ENCODE results near the gene LRRC57.

Gene LRRC57

DNA sequence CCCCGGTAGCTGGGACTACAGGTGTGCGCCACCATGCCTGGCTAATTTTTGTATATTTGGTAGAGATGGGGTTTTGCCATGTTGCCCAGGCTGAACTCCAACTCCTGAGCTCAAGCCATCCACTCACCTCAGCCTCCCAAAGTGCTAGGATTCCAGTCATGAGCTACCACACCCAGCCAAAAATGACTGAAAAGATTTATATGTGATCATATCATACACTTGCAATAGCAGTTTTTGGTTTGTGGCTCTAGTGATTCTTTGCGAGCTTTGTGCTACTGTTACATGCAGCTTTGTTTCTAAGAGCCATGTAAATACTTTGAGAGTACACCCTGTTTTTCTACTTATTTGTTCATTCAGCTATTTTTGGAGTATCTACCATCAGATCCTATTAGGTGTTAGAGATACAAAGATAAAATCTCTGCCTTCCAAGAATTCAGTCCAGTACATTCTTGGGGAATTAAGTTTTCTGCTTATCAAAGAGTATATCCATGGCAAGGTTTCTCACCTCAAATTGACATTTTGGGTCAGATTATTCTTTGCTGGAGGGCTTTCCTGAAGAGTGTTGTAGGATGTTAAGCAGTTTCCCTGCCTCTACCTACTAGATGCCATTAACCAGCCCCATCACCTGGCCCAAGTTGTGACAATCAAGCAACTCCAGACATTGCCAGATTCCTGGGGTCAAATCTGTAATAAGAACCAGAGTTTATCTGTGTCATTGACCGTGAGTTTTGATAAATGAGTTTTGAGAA is 38.2 kb downstream of the LRRC57 start:
- no peak overlapping the region for H3K9ac ChIP-seq (ENCODE audit: low read length in 5 of 5)
- no peaks in the 10 kb centered on the region for H3K27me3 ChIP-seq (ENCODE audit: control insufficient read depth in 5 of 5, insufficient read depth in 4 of 5, low read length in 5 of 5)
- no peaks in the 10 kb centered on the region for H3K9me3 ChIP-seq (ENCODE audit: control insufficient read depth in 5 of 5, low read length in 5 of 5)
- peaks cover 0 to 19% (median 12%) of the 10 kb centered on the region in 5 donors for H3K4me1 ChIP-seq (ENCODE audit: control insufficient read depth in 5 of 5, insufficient read depth in 5 of 5, low read length in 5 of 5)
- H3K4me3 ChIP-seq (ENCODE audit: low read depth in 1 of 5, low read length in 5 of 5) = peak overlapping the region in 1 of 5 donors; percentile 7
- H3K36me3 ChIP-seq (ENCODE audit: control insufficient read depth in 5 of 5, insufficient read depth in 5 of 5, low read length in 5 of 5) = peaks cover 9 to 21% (median 18%) of the 10 kb centered on the region in 5 donors
- peak overlapping the region; percentile 8 for H3K27ac ChIP-seq (ENCODE audit: low read depth, low read length)

- Histone ChIP-seq H3K4me1 (ENCODE audit: control insufficient read depth in 5 of 5, insufficient read depth in 5 of 5, low read length in 5 of 5) (peaks cover 0 to 19% (median 14%) of the 10 kb centered on the region in 5 donors), H3K4me3 (ENCODE audit: low read depth in 1 of 5, low read length in 5 of 5) (no peak overlapping the region), H3K9ac (ENCODE audit: low read length in 5 of 5) (peak overlapping the region in 1 of 5 donors; percentile 4), H3K9me3 (ENCODE audit: control insufficient read depth in 5 of 5, low read length in 5 of 5) (no peaks in the 10 kb centered on the region), H3K36me3 (ENCODE audit: control insufficient read depth in 5 of 5, insufficient read depth in 5 of 5, low read length in 5 of 5) (peaks cover 0 to 10% (median 1%) of the 10 kb centered on the region in 5 donors), H3K27me3 (ENCODE audit: control insufficient read depth in 5 of 5, insufficient read depth in 4 of 5, low read length in 5 of 5) (no peaks in the 10 kb centered on the region), H3K27ac (ENCODE audit: low read depth, low read length) (no peak overlapping the region)
Observed at GRCh38 chr15:42508263-42508690, 40.3 kb downstream of the LRRC57 start.

DNA sequence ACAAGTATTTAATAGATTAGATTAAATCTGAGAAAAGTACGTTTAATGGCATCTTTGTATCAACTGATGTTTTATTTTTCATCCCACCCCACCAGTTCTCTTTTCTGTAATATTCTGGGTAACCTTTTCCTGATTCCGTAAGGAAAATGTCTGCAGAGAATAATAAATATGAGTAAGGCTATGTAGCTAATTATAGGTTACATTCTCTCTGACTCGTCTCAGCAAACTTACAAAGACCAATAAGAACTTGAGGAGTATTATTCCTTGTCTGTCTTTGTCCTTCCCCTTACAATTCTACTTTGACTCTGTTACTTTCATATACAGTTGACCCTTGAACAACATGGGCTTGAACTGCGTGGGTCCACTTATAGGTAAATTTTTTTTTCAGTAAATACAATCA is 41.1 kb downstream of the LRRC57 start:
- Histone ChIP-seq H3K9me3 (ENCODE audit: control insufficient read depth in 5 of 5, low read length in 5 of 5) (no peaks in the 10 kb centered on the region), H3K4me3 (ENCODE audit: low read depth in 1 of 5, low read length in 5 of 5) (no peak overlapping the region), H3K27ac (ENCODE audit: low read depth, low read length) (no peak overlapping the region), H3K27me3 (ENCODE audit: control insufficient read depth in 5 of 5, insufficient read depth in 4 of 5, low read length in 5 of 5) (no peaks in the 10 kb centered on the region), H3K9ac (ENCODE audit: low read length in 5 of 5) (no peak overlapping the region), H3K4me1 (ENCODE audit: control insufficient read depth in 5 of 5, insufficient read depth in 5 of 5, low read length in 5 of 5) (peaks cover 0 to 19% (median 14%) of the 10 kb centered on the region in 5 donors), H3K36me3 (ENCODE audit: control insufficient read depth in 5 of 5, insufficient read depth in 5 of 5, low read length in 5 of 5) (peaks cover 0 to 6% (median 0%) of the 10 kb centered on the region in 5 donors)

DNA sequence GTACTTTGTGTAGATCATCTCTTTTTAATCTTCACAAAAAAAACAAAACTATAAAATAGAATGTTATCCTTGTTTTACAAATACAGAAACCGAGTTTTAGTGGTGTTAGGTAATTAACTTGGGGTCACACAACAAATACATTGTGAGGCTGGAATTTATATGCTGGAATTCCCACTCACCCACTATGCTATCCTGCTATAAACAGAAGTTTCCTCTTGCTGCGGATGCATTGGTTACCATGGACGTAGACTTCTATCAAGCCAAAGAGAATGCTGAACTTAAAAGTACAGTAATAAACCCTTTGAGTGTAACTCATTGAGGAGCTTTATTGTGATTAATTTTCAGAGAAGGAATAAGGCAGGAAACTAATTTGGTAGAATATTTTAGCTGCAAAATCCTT is 44.0 kb downstream of the LRRC57 start:
- Histone ChIP-seq H3K4me3 (ENCODE audit: low read depth in 1 of 5, low read length in 5 of 5) (no peak overlapping the region), H3K27me3 (ENCODE audit: control insufficient read depth in 5 of 5, insufficient read depth in 4 of 5, low read length in 5 of 5) (no peaks in the 10 kb centered on the region), H3K9ac (ENCODE audit: low read length in 5 of 5) (no peak overlapping the region), H3K4me1 (ENCODE audit: control insufficient read depth in 5 of 5, insufficient read depth in 5 of 5, low read length in 5 of 5) (peaks cover 0 to 35% (median 28%) of the 10 kb centered on the region in 5 donors), H3K9me3 (ENCODE audit: control insufficient read depth in 5 of 5, low read length in 5 of 5) (no peaks in the 10 kb centered on the region), H3K36me3 (ENCODE audit: control insufficient read depth in 5 of 5, insufficient read depth in 5 of 5, low read length in 5 of 5) (no peaks in the 10 kb centered on the region), H3K27ac (ENCODE audit: low read depth, low read length) (no peak overlapping the region)

- H3K27ac ChIP-seq (ENCODE audit: low read depth, low read length) = no peak overlapping the region
Observed at GRCh38 chr15:42503825-42504224, 44.8 kb downstream of the LRRC57 start.

GRCh38 chr15:42502477-42502876 is 46.1 kb downstream of the LRRC57 start:
- H3K36me3 ChIP-seq (ENCODE audit: control insufficient read depth in 5 of 5, insufficient read depth in 5 of 5, low read length in 5 of 5) = no peaks in the 10 kb centered on the region
- H3K27ac ChIP-seq (ENCODE audit: low read depth, low read length) = no peak overlapping the region
- H3K27me3 ChIP-seq (ENCODE audit: control insufficient read depth in 5 of 5, insufficient read depth in 4 of 5, low read length in 5 of 5) = no peaks in the 10 kb centered on the region
- H3K9me3 ChIP-seq (ENCODE audit: control insufficient read depth in 5 of 5, low read length in 5 of 5) = no peaks in the 10 kb centered on the region
- H3K4me3 ChIP-seq (ENCODE audit: low read depth in 1 of 5, low read length in 5 of 5) = no peak overlapping the region
- H3K4me1 ChIP-seq (ENCODE audit: control insufficient read depth in 5 of 5, insufficient read depth in 5 of 5, low read length in 5 of 5) = peaks cover 0 to 44% (median 34%) of the 10 kb centered on the region in 5 donors
- H3K9ac ChIP-seq (ENCODE audit: low read length in 5 of 5) = no peak overlapping the region

More at GRCh38 chr15:42503825-42504224, 44.8 kb downstream of the LRRC57 start:
- Histone ChIP-seq H3K36me3 (ENCODE audit: control insufficient read depth in 5 of 5, insufficient read depth in 5 of 5, low read length in 5 of 5) (no peaks in the 10 kb centered on the region), H3K9me3 (ENCODE audit: control insufficient read depth in 5 of 5, low read length in 5 of 5) (no peaks in the 10 kb centered on the region), H3K27me3 (ENCODE audit: control insufficient read depth in 5 of 5, insufficient read depth in 4 of 5, low read length in 5 of 5) (no peaks in the 10 kb centered on the region), H3K4me1 (ENCODE audit: control insufficient read depth in 5 of 5, insufficient read depth in 5 of 5, low read length in 5 of 5) (peaks cover 0 to 42% (median 35%) of the 10 kb centered on the region in 5 donors), H3K4me3 (ENCODE audit: low read depth in 1 of 5, low read length in 5 of 5) (no peak overlapping the region), H3K9ac (ENCODE audit: low read length in 5 of 5) (no peak overlapping the region)

GRCh38 chr15:42499858-42500609 is 48.6 kb downstream of the LRRC57 start:
- Histone ChIP-seq H3K4me3 (ENCODE audit: low read depth in 1 of 5, low read length in 5 of 5) (no peak overlapping the region), H3K4me1 (ENCODE audit: control insufficient read depth in 5 of 5, insufficient read depth in 5 of 5, low read length in 5 of 5) (peaks cover 2 to 61% (median 46%) of the 10 kb centered on the region in 5 donors), H3K27ac (ENCODE audit: low read depth, low read length) (peak overlapping the region; percentile 50), H3K9ac (ENCODE audit: low read length in 5 of 5) (peak overlapping the region in 1 of 5 donors; percentile 11), H3K9me3 (ENCODE audit: control insufficient read depth in 5 of 5, low read length in 5 of 5) (no peaks in the 10 kb centered on the region), H3K36me3 (ENCODE audit: control insufficient read depth in 5 of 5, insufficient read depth in 5 of 5, low read length in 5 of 5) (no peaks in the 10 kb centered on the region), H3K27me3 (ENCODE audit: control insufficient read depth in 5 of 5, insufficient read depth in 4 of 5, low read length in 5 of 5) (no peaks in the 10 kb centered on the region)

GRCh38 chr15:42498212-42499068 is 50.2 kb downstream of the LRRC57 start:
- Histone ChIP-seq H3K9me3 (ENCODE audit: control insufficient read depth in 5 of 5, low read length in 5 of 5) (no peaks in the 10 kb centered on the region), H3K36me3 (ENCODE audit: control insufficient read depth in 5 of 5, insufficient read depth in 5 of 5, low read length in 5 of 5) (no peaks in the 10 kb centered on the region), H3K9ac (ENCODE audit: low read length in 5 of 5) (peak overlapping the region in 1 of 5 donors; percentile 16), H3K27ac (ENCODE audit: low read depth, low read length) (peak overlapping the region; percentile 57), H3K27me3 (ENCODE audit: control insufficient read depth in 5 of 5, insufficient read depth in 4 of 5, low read length in 5 of 5) (no peaks in the 10 kb centered on the region), H3K4me1 (ENCODE audit: control insufficient read depth in 5 of 5, insufficient read depth in 5 of 5, low read length in 5 of 5) (peaks cover 5 to 73% (median 53%) of the 10 kb centered on the region in 5 donors), H3K4me3 (ENCODE audit: low read depth in 1 of 5, low read length in 5 of 5) (no peak overlapping the region)

GRCh38 chr15:42495361-42496212 is 53.0 kb downstream of the LRRC57 start, which contains the start of gene SNAP23:
Gene SNAP23 (plus strand): TSS chr15:42495634. CDS start chr15:42511847, 16,213 bp downstream.
- Histone ChIP-seq H3K4me3 (ENCODE audit: low read depth in 1 of 5, low read length in 5 of 5) (peak within 1 kb of the TSS; percentile 75 to 99 (median 95)), H3K27me3 (ENCODE audit: control insufficient read depth in 5 of 5, insufficient read depth in 4 of 5, low read length in 5 of 5) (no peaks in the 10 kb centered on the region), H3K4me1 (ENCODE audit: control insufficient read depth in 5 of 5, insufficient read depth in 5 of 5, low read length in 5 of 5) (peaks cover 5 to 77% (median 47%) of the 10 kb centered on the region in 5 donors)

More at GRCh38 chr15:42495361-42496212, 53.0 kb downstream of the LRRC57 start, which contains the start of gene SNAP23:
- Histone ChIP-seq H3K27ac (ENCODE audit: low read depth, low read length) (peak within 1 kb of the TSS; percentile 100), H3K36me3 (ENCODE audit: control insufficient read depth in 5 of 5, insufficient read depth in 5 of 5, low read length in 5 of 5) (no peaks in the 10 kb centered on the region), H3K9me3 (ENCODE audit: control insufficient read depth in 5 of 5, low read length in 5 of 5) (no peaks in the 10 kb centered on the region), H3K9ac (ENCODE audit: low read length in 5 of 5) (peak within 1 kb of the TSS; percentile 85 to 99 (median 98))

Data from subcutaneous abdominal adipose tissue (tissue), 5 donors.